Heart left ventricle (tissue), 16 donors: ENCODE measurements around the gene IFFO2. TPM values are rescaled to one million over a fixed set of nuclear protein-coding genes. Genes with fewer than 3 reads are reported as not detected.

Experiments
- ATAC-seq, 4 donors: fragments of 200-7000 bp; cut with Tn5 transposase; one replicate each; pipeline ENCODE4 v1.9.1; 2020 to 2022; ENCODE audit warnings: moderate library complexity in 4 of 4, mild to moderate bottlenecking in 3 of 4, moderate number of reproducible peaks in 1 of 4
- DNase-seq, 5 donors: peaks; one replicate each; pipeline ENCODE4 v3.0.0-alpha.2; 2020
- H3K27ac ChIP-seq, 12 donors: fragments of 200-600 bp; sonication (generic) in 4 of 12; one replicate each; pipeline versions ENCODE4 v1.5.0 to v1.8.0; 2016 to 2022; ENCODE audit warnings: mild to moderate bottlenecking in 2 of 12
- H3K27me3 ChIP-seq, 9 donors: fragments of 200-600 bp; sonication (generic) in 2 of 9; one replicate each; pipeline versions ENCODE4 v1.5.1 to v1.8.0; 2016 to 2022; ENCODE audit warnings: mild to moderate bottlenecking in 3 of 9
- H3K36me3 ChIP-seq, 9 donors: fragments of 200-600 bp; sonication (generic) in 2 of 9; one replicate each; pipeline versions ENCODE4 v1.5.0 to v1.8.0; 2018 to 2022; ENCODE audit warnings: mild to moderate bottlenecking in 2 of 9
- H3K4me1 ChIP-seq, 12 donors: fragments of 200-600 bp; sonication (generic) in 4 of 12; one replicate each; pipeline versions ENCODE4 v1.5.0 to v1.8.0; 2016 to 2022; ENCODE audit warnings: mild to moderate bottlenecking in 3 of 12
- H3K4me3 ChIP-seq, 12 donors: fragments of 200-600 bp; sonication (generic) in 4 of 12; one replicate each; pipeline versions ENCODE4 v1.5.0 to v1.8.0; 2017 to 2022; ENCODE audit warnings: mild to moderate bottlenecking in 9 of 12, moderate library complexity in 4 of 12
- H3K9me3 ChIP-seq, 12 donors: fragments of 200-600 bp; sonication (generic) in 4 of 12; one replicate each; pipeline versions ENCODE4 v1.5.0 to v1.8.0; 2016 to 2022; ENCODE audit warnings: mild to moderate bottlenecking in 1 of 12
- CTCF ChIP-seq, 12 donors: fragments of 200-600 bp; sonication (generic) in 4 of 12; IDR thresholded peaks; one replicate each; pipeline versions ENCODE4 v1.5.0 to v1.8.0; 2018 to 2022; ENCODE audit warnings: antibody characterized with exemption in 12 of 12, mild to moderate bottlenecking in 5 of 12
- POLR2A ChIP-seq, 2 donors: fragments of 450-650 bp; IDR thresholded peaks; one replicate each; pipeline ENCODE4 v1.6.1; 2017; ENCODE audit warnings: antibody characterized with exemption in 2 of 2, mild to moderate bottlenecking in 2 of 2, moderate library complexity in 2 of 2
- WGBS, 4 donors: extraction: QIAGEN DNeasy Blood & Tissue Kit in 2 of 4; methylation state at CpG; one replicate each; pipeline versions ENCODE4 v1.1.5 to v1.1.7; 2013 to 2018; 5-methylcytosine and 5-hydroxymethylcytosine counted together
- intact Hi-C, 10 donors: fragments of 100-400 bp; cut with DNase I; formaldehyde crosslinking; loops; one replicate each; pipeline versions ENCODE4 v1.11.1 to v1.14.2; 2022
- polyA plus RNA-seq, 2 donors: library from polyadenylated mRNA; stranded (reverse); fragments of 200-250 nt; gene quantifications; one replicate each; pipeline ENCODE4 v1.2.3, GENCODE V29; 2013
- total RNA-seq, 9 donors: library from RNA; depleted of rRNA in 2 of 9; stranded (reverse); fragments of >200 nt in 2 of 9; fragmentation: NEBNext Ultra II Directional in 3 of 9; extraction: Animal tissue kit (Norgen Biotek cat#: 25700) in 3 of 9; gene quantifications; one replicate each; pipeline versions ENCODE4 v1.1.0 to v1.2.4, GENCODE V29; 2016 to 2023
- donor health status: ischemic (EF 13 %, LVEDD 7.1; RV severe dilation, severe dysfunction).
- donor health status: healthy with polysubstance abuse.
- donor health status: DM: no; HTN: yes; CAD: no.
- donor health status: DM: no; HTN: no; CAD: no.
- donor health status: ischemic (EF 25% LVEDD 6.9; RV normal size, moderate dysfunction).
- donor health status: ischemic (EF 25% LVEDD 5.7; RV mildly dilated, moderate dysfunction).
- donor health status: healthy.
- donor health status: DM: yes; HTN: yes; CAD: no.
- donor health status: ischemic (EF 35%, LVEDD 5.7; RV mildly dilated, moderate dysfunction).
- donor health status: nonischemic (EF 11% LVEDD 7.7; RV severe dilation, severe dysfunction).
- donor health status: DM: yes; HTN: yes; CAD: no.
- donor health status: PGD.
- donor health status: ischemic (EF 29% LVEDD 5.4; RV normal size, mild dysfunction).
- donor health status: nonischemic (EF 23%, LVEDD 6.1; RV moderate dilation, normal function).

IFFO2 gene
- total and polyA plus RNA-seq, 11 donors: 2.5 to 9.0 (median 4.9) TPM

GRCh38 chr1:18977428-18977827, 21.0 kb upstream of the IFFO2 start:
- H3K27ac ChIP-seq: no peak overlapping the region
- intact Hi-C loops: loop anchor here in 1 of 10 donors (10.0 kb wide), 1 partner anchor 73 kb away; the partner anchor contains the start of gene ALDH4A1
- no peak overlapping the region for H3K4me3 ChIP-seq
- no peak for ATAC-seq
- H3K9me3 ChIP-seq: peaks cover 0 to 8% (median 0%) of the 10 kb centered on the region in 12 donors
- no peak for DNase-seq
- H3K27me3 ChIP-seq: no peaks in the 10 kb centered on the region
- WGBS, 4 donors: 74 to 84% (median 82%) methylated on average over 7 of the region's 7 CpGs
- no peaks in the 10 kb centered on the region for H3K36me3 ChIP-seq
- H3K4me1 ChIP-seq: peaks cover 0 to 25% (median 6%) of the 10 kb centered on the region in 12 donors
- TF ChIP-seq POLR2A (IDR thresholded peaks at IDR 0.05): no peak

GRCh38 chr1:18976096-18976495, 19.6 kb upstream of the IFFO2 start:
- TF ChIP-seq POLR2A (IDR thresholded peaks at IDR 0.05): no peak
- no peak for TF ChIP-seq CTCF (IDR thresholded peaks at IDR 0.05)
- intact Hi-C loops: loop anchor here in 1 of 10 donors (10.0 kb wide), 1 partner anchor 71 kb away; the partner anchor contains the start of gene ALDH4A1
- peaks cover 0 to 5% (median 0%) of the 10 kb centered on the region in 12 donors for H3K9me3 ChIP-seq
- no peak for ATAC-seq
- no peaks in the 10 kb centered on the region for H3K36me3 ChIP-seq
- H3K27me3 ChIP-seq: no peaks in the 10 kb centered on the region
- WGBS, 4 donors: 87 to 94% (median 90%) methylated on average over 8 of the region's 8 CpGs
- DNase-seq: no peak
- no peak overlapping the region for H3K27ac ChIP-seq
- H3K4me1 ChIP-seq: peaks cover 0 to 27% (median 6%) of the 10 kb centered on the region in 12 donors
- H3K4me3 ChIP-seq: no peak overlapping the region

- no peak for ATAC-seq
- Histone ChIP-seq H3K4me1 (peaks cover 0 to 26% (median 6%) of the 10 kb centered on the region in 12 donors), H3K36me3 (no peaks in the 10 kb centered on the region), H3K4me3 (no peak overlapping the region), H3K27ac (no peak overlapping the region), H3K9me3 (no peaks in the 10 kb centered on the region), H3K27me3 (no peaks in the 10 kb centered on the region)
- intact Hi-C loops: loop anchor here in 2 of 10 donors (5.0 to 10.0 kb wide), 2 partner anchors 62 to 70 kb away; partner anchors contain the start of gene ALDH4A1 (in 1 of the 2)
- WGBS, 4 donors: 73 to 82% (median 77%) methylated on average over 7 of the region's 7 CpGs
- DNase-seq: no peak
- TF ChIP-seq CTCF (IDR thresholded peaks at IDR 0.05) (no peak), POLR2A (IDR thresholded peaks at IDR 0.05) (no peak)
Measured at GRCh38 chr1:18974606-18975005, 18.1 kb upstream of the IFFO2 start.

- ATAC-seq (no peak), DNase-seq (no peak)
- H3K27ac ChIP-seq: no peak overlapping the region
- H3K9me3 ChIP-seq: no peaks in the 10 kb centered on the region
- intact Hi-C loops: loop anchor here in 2 of 10 donors (5.0 to 10.0 kb wide), 2 partner anchors 62 to 69 kb away; partner anchors contain the start of gene ALDH4A1 (in 1 of the 2)
- WGBS, 4 donors: 90 to 94% (median 93%) methylated on average over 8 of the region's 8 CpGs
- H3K4me1 ChIP-seq: peaks cover 0 to 20% (median 5%) of the 10 kb centered on the region in 12 donors
- TF ChIP-seq CTCF (IDR thresholded peaks at IDR 0.05) (no peak), POLR2A (IDR thresholded peaks at IDR 0.05) (no peak)
- no peak overlapping the region for H3K4me3 ChIP-seq
- H3K27me3 ChIP-seq: no peaks in the 10 kb centered on the region
- no peaks in the 10 kb centered on the region for H3K36me3 ChIP-seq
Measured at GRCh38 chr1:18974005-18974404, 17.5 kb upstream of the IFFO2 start.
